ENCODE measurements around the gene CHMP4B.

CHMP4B gene

DNA sequence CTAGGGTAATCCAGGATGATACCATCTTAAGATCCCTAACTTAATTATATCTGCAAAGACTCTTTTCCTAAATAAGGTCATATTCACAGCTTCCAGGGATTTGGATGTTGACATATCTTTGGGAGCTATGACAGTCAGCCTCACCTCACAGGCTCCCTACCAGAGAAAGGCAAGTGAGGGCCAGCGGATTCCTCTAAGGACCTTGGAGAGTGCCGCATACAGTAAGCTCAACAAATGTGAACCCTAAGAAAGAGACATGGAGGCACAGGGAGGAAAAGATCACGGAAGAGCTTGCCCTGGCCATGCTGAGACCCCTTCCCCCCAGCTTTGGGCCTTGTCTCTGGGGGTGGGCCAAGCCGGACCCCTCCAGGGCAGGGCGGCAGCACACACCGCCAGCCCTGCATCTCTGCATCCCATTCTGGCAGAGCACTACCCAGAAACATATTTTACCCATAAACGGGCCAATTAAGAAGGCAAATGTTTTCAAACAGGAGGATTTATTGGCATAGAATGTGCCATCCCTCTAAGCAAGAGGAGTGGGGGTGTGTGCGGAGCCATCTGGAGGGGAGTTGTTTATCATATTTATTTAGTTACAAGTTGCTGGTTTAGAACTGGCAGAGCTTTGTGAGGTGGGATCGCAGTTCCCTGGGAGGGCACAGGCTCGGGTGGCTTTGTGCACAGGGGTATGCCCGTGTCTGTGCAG lies 55.4 kb downstream of the CHMP4B start:
- TF ChIP-seq, protein P1, sequence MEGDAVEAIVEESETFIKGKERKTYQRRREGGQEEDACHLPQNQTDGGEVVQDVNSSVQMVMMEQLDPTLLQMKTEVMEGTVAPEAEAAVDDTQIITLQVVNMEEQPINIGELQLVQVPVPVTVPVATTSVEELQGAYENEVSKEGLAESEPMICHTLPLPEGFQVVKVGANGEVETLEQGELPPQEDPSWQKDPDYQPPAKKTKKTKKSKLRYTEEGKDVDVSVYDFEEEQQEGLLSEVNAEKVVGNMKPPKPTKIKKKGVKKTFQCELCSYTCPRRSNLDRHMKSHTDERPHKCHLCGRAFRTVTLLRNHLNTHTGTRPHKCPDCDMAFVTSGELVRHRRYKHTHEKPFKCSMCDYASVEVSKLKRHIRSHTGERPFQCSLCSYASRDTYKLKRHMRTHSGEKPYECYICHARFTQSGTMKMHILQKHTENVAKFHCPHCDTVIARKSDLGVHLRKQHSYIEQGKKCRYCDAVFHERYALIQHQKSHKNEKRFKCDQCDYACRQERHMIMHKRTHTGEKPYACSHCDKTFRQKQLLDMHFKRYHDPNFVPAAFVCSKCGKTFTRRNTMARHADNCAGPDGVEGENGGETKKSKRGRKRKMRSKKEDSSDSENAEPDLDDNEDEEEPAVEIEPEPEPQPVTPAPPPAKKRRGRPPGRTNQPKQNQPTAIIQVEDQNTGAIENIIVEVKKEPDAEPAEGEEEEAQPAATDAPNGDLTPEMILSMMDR (IDR thresholded peaks at IDR 0.05; ENCODE audit: borderline replicate concordance, control extremely low read depth, extremely low read depth, insufficient read depth, missing control alignments): no peak
- in situ Hi-C loops (cut with MboI; ENCODE audit: low sequenced_read_pairs, unreplicated experiment): no loop called here
- DNase-seq (ENCODE audit: low spot score): no peak

DNA sequence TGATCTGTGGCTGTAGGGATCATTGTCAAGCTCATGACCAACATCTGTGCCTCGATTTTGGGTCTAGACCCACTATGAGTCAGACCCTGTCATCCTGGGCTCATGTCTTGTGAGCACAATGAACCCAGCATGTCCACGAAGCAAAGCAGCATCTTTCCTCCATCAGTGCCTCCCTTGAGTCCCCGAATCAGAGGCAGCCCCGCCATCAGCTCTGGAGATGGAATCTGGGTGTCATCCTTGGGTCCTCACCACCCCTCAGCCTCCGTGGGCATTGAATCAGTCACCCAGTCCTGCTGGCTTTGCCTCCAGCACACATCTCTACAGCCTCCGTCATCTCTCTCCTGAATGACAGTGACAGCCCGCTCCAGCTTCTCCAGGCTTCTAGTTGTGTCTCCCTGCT lies 56.9 kb downstream of the CHMP4B start:
- TF ChIP-seq, protein P1 (IDR thresholded peaks at IDR 0.05; ENCODE audit: borderline replicate concordance, control extremely low read depth, extremely low read depth, insufficient read depth, missing control alignments): no peak
- in situ Hi-C loops (cut with MboI; ENCODE audit: low sequenced_read_pairs, unreplicated experiment): no loop called here
- no peak for DNase-seq (ENCODE audit: low spot score)

DNA sequence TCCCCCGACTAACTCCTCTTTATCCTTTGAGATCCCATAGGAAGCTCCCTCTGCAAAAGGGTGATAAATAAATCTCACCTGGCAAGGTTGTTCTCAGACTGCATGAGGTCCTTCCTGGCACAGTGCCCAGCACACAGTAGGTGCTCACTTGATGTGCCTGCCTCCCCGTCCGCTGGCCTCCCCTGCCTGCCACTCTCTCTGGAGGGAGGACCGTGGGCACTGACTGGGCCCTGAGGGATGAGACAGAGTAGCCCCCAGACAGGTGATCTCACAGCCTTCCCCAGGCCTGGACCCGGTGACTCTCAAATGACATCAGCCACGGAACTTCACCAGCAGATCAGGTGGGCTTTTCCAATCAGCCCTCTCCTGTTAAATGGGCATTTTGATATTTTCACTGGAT lies 57.4 kb downstream of the CHMP4B start:
- in situ Hi-C loops (cut with MboI; ENCODE audit: low sequenced_read_pairs, unreplicated experiment): no loop called here
- DNase-seq (ENCODE audit: low spot score): no peak
- TF ChIP-seq, protein P1 (IDR thresholded peaks at IDR 0.05; ENCODE audit: borderline replicate concordance, control extremely low read depth, extremely low read depth, insufficient read depth, missing control alignments): no peak

DNA sequence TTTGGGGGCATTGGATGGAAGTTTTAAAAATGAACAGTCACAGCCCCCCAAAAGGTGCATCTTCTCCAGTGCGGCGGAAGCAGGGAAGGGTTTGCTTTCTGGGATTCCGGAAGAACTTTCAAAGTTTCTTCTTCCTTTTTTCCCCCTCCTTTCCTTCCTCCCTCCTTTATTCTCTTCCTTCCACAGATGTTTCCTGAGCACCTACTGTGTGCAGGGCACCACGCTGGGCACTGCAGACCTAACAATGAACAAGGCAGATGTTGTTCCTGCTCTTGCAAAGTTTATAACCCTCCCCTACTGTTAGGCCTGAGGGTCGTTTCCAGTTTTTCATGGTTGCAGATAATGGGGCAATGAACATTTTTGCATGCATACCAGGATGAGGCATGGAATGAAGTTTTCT lies 58.1 kb downstream of the CHMP4B start:
- in situ Hi-C loops (cut with MboI; ENCODE audit: low sequenced_read_pairs, unreplicated experiment): no loop called here
- TF ChIP-seq, protein P1 (IDR thresholded peaks at IDR 0.05; ENCODE audit: borderline replicate concordance, control extremely low read depth, extremely low read depth, insufficient read depth, missing control alignments): no peak
- DNase-seq (ENCODE audit: low spot score): no peak

DNA sequence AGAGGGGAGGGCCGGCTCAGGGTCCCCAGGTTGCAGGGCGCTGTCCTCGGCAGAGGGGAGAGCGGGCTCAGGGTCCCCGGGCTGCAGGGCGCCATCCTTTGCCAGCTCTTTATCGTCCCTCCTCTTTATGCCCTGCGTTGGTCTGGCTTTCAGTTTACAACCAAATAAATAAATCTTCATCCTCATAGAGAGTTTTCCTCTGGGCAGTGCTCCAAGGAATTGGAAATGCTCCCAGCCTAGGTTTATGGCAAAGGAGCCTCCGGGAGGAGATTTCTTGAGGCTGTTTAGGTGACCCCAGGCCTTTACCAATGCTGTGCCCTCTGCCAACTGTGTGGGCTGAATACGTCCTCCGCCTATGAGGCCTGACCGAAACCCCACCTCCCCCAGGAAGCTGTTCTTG lies 60.2 kb downstream of the CHMP4B start:
- no peak for DNase-seq (ENCODE audit: low spot score)
- TF ChIP-seq, protein P1 (IDR thresholded peaks at IDR 0.05; ENCODE audit: borderline replicate concordance, control extremely low read depth, extremely low read depth, insufficient read depth, missing control alignments): no peak
- in situ Hi-C loops (cut with MboI; ENCODE audit: low sequenced_read_pairs, unreplicated experiment): no loop called here

DNA sequence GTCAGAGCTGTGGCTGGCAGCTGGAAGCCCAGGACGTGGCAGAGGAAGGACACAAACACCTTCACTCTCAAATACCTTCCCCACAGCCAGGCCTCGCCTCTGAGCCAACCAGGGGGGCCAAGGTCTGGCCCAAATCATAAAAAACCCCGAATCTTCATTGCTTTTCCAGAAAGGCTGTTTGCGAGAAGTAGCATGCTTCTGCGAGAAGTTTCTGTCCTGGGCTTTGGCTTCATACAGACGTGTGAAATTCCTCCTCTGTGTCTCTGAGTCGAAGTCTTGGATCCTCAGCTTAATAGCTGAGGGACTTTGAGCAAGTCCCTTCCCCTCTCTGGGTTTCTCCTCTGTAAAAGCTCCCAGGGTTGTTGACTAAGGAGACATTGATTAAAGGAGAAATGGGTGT lies 63.0 kb downstream of the CHMP4B start:
- in situ Hi-C loops (cut with MboI; ENCODE audit: low sequenced_read_pairs, unreplicated experiment): no loop called here

More for the DNA sequence above, 63.0 kb downstream of the CHMP4B start:
- TF ChIP-seq, protein P1 (IDR thresholded peaks at IDR 0.05; ENCODE audit: borderline replicate concordance, control extremely low read depth, extremely low read depth, insufficient read depth, missing control alignments): no peak
- DNase-seq (ENCODE audit: low spot score): peak; percentile 16
